H9 (cell line): ENCODE results near the gene SLC12A8. TPM values are rescaled to one million over a fixed set of nuclear protein-coding genes. Genes with fewer than 3 reads are reported as not detected.

Experiments used
- DNase-seq: peaks from one replicate; pipeline ENCODE4 v3.0.0-alpha.2; 2017
- H2AFZ ChIP-seq: one replicate; pipeline ENCODE4 v1.6.1; 2013; ENCODE audit warnings: mild to moderate bottlenecking, low read length, control low read depth, moderate library complexity
- H2AK5ac ChIP-seq: 2 replicates; pipeline ENCODE4 v1.6.1; 2013; ENCODE audit warnings: low read length, control low read depth, mixed read lengths; ENCODE audit not compliant: insufficient read length
- H2BK120ac ChIP-seq: one replicate; pipeline ENCODE4 v1.6.1; 2013; ENCODE audit warnings: low read depth, mild to moderate bottlenecking, low read length, control low read depth, inconsistent platforms; ENCODE audit not compliant: poor library complexity, severe bottlenecking
- H2BK12ac ChIP-seq: 2 replicates; pipeline ENCODE4 v1.6.1; 2013; ENCODE audit warnings: low read length, control low read depth, mixed read lengths, low read depth; ENCODE audit not compliant: insufficient read length
- H2BK15ac ChIP-seq: 2 replicates; pipeline ENCODE4 v1.6.1; 2013; ENCODE audit warnings: low read depth, low read length, control low read depth
- H2BK20ac ChIP-seq: one replicate; pipeline ENCODE4 v1.6.1; 2013; ENCODE audit warnings: low read depth, mild to moderate bottlenecking, low read length, control low read depth, inconsistent platforms; ENCODE audit not compliant: poor library complexity, severe bottlenecking
- H2BK5ac ChIP-seq: 2 replicates; pipeline ENCODE4 v1.6.1; 2013; ENCODE audit warnings: low read length, control low read depth, mixed read lengths; ENCODE audit not compliant: insufficient read length
- H3K14ac ChIP-seq: 2 replicates; pipeline ENCODE4 v1.6.1; 2013; ENCODE audit warnings: low read length, control low read depth; ENCODE audit not compliant: insufficient read depth
- H3K18ac ChIP-seq: 2 replicates; pipeline ENCODE4 v1.6.1; 2013; ENCODE audit warnings: low read depth, mild to moderate bottlenecking, mixed read lengths, low read length, control low read depth; ENCODE audit not compliant: insufficient read length
- H3K23ac ChIP-seq: 2 replicates; pipeline ENCODE4 v1.6.1; 2013; ENCODE audit warnings: low read length, control low read depth, mixed read lengths, low read depth; ENCODE audit not compliant: insufficient read length
- H3K23me2 ChIP-seq: 2 replicates; pipeline ENCODE4 v1.6.1; 2013; ENCODE audit warnings: low read depth, mild to moderate bottlenecking, mixed read lengths, low read length, control low read depth; ENCODE audit not compliant: insufficient read length, poor library complexity, severe bottlenecking
- H3K27ac ChIP-seq: 2 replicates; pipeline ENCODE4 v1.5.1; 2013; ENCODE audit warnings: low read length, control low read depth, mixed read lengths, low read depth; ENCODE audit not compliant: insufficient read length
- H3K27me3 ChIP-seq: 2 replicates; pipeline ENCODE4 v1.6.1; 2013; ENCODE audit warnings: low read length, control low read depth, inconsistent platforms; ENCODE audit not compliant: insufficient read depth
- H3K4ac ChIP-seq: 2 replicates; pipeline ENCODE4 v1.6.1; 2013; ENCODE audit warnings: low read depth, mild to moderate bottlenecking, control low read depth, inconsistent platforms, low read length, moderate library complexity
- H3K4me1 ChIP-seq: 2 replicates; pipeline ENCODE4 v1.6.1; 2013; ENCODE audit warnings: low read length, control low read depth, inconsistent platforms; ENCODE audit not compliant: insufficient read depth
- H3K4me2 ChIP-seq: 2 replicates; pipeline ENCODE4 v1.6.1; 2013; ENCODE audit warnings: low read length, control low read depth, mixed read lengths; ENCODE audit not compliant: insufficient read length, insufficient read depth
- H3K56ac ChIP-seq: 2 replicates; pipeline ENCODE4 v1.6.1; 2013; ENCODE audit warnings: low read depth, mild to moderate bottlenecking, mixed read lengths, low read length, control low read depth; ENCODE audit not compliant: insufficient read length
- H3K79me1 ChIP-seq: 2 replicates; pipeline ENCODE4 v1.6.1; 2013; ENCODE audit warnings: low read depth, mild to moderate bottlenecking, moderate library complexity, low read length, control low read depth, inconsistent platforms; ENCODE audit not compliant: insufficient read depth, poor library complexity, severe bottlenecking
- H3K79me2 ChIP-seq: 2 replicates; pipeline ENCODE4 v1.6.1; 2013; ENCODE audit warnings: low read length, control low read depth, inconsistent platforms; ENCODE audit not compliant: insufficient read depth
- H3K9ac ChIP-seq: 2 replicates; pipeline ENCODE4 v1.6.1; 2013; ENCODE audit warnings: low read length, control low read depth, mixed read lengths; ENCODE audit not compliant: insufficient read length; ENCODE audit errors: extremely low read depth
- H3K9me3 ChIP-seq: one replicate; pipeline ENCODE4 v1.6.1; 2013; ENCODE audit warnings: low read depth, low read length, inconsistent platforms; ENCODE audit not compliant: control insufficient read depth
- H3T11ph ChIP-seq: one replicate; pipeline ENCODE4 v1.6.1; 2013; ENCODE audit warnings: mild to moderate bottlenecking, low read length, control low read depth, inconsistent platforms
- H4K20me1 ChIP-seq: one replicate; pipeline ENCODE4 v1.6.1; 2013; ENCODE audit not compliant: control insufficient read depth, insufficient read length, insufficient read depth
- H4K5ac ChIP-seq: 2 replicates; pipeline ENCODE4 v1.6.1; 2013; ENCODE audit warnings: low read depth, mild to moderate bottlenecking, mixed read lengths, low read length, control low read depth; ENCODE audit not compliant: insufficient read length
- H4K8ac ChIP-seq: replicated peaks from 2 replicates; pipeline ENCODE4 v1.6.1; 2013; ENCODE audit warnings: low read length, control low read depth, mixed read lengths, low read depth; ENCODE audit not compliant: insufficient read length
- H4K91ac ChIP-seq: 2 replicates; pipeline ENCODE4 v1.6.1; 2013; ENCODE audit warnings: low read depth, mild to moderate bottlenecking, moderate library complexity, mixed read lengths, low read length, control low read depth; ENCODE audit not compliant: insufficient read length
- H3K27ac Mint-ChIP-seq, 3 experiments: 2 replicates in 2 of 3; 3 replicates in 1 of 3; pipeline ENCODE4 v1.8.0; 2020 to 2021; ENCODE audit warnings: mixed read lengths in 3 of 3, mild to moderate bottlenecking in 1 of 3, moderate library complexity in 1 of 3
- H3K27me3 Mint-ChIP-seq: 2 replicates; pipeline ENCODE4 v1.8.0; 2021; ENCODE audit warnings: low read depth, mild to moderate bottlenecking, moderate library complexity, mixed read lengths
- H3K36me3 Mint-ChIP-seq, 3 experiments: 2 replicates in 2 of 3; 3 replicates in 1 of 3; pipeline ENCODE4 v1.8.0; 2020 to 2021; ENCODE audit warnings: low read depth in 3 of 3, mixed read lengths in 3 of 3; ENCODE audit not compliant: insufficient read depth in 1 of 3
- H3K4me1 Mint-ChIP-seq, 2 experiments: 2 replicates each; pipeline ENCODE4 v1.8.0; 2020; ENCODE audit warnings: mixed read lengths in 2 of 2
- H3K4me3 Mint-ChIP-seq, 2 experiments: 2 replicates in 1 of 2; 3 replicates in 1 of 2; pipeline ENCODE4 v1.8.0; 2020 to 2021; ENCODE audit warnings: mild to moderate bottlenecking in 2 of 2, mixed read lengths in 2 of 2, moderate library complexity in 1 of 2
- H3K9me3 Mint-ChIP-seq, 2 experiments: 2 replicates in 1 of 2; 3 replicates in 1 of 2; pipeline ENCODE4 v1.8.0; 2020; ENCODE audit warnings: mild to moderate bottlenecking in 2 of 2, mixed read lengths in 2 of 2, moderate library complexity in 1 of 2
- WGBS: extraction: QIAGEN DNeasy Blood & Tissue Kit; methylation state at CpG from one replicate; pipeline ENCODE4 v1.1.7; 2013; ENCODE audit warnings: missing lambda C conversion rate, low lambda C conversion rate, mixed read lengths; ENCODE audit not compliant: insufficient read length; ENCODE audit errors: extremely low coverage; 5-methylcytosine and 5-hydroxymethylcytosine counted together
- total RNA-seq: library from RNA; stranded (reverse); gene quantifications from 2 replicates; pipeline ENCODE4 v1.2.1, GENCODE V29; 2021
- TF ChIP-seq, protein P1 (sequence below): fragments of 200-600 bp; sonication (generic); conservative IDR thresholded peaks from 3 replicates; pipeline ENCODE4 v1.8.0; 2021; ENCODE audit warnings: antibody characterized with exemption, mild to moderate bottlenecking

Gene SLC12A8
- total RNA-seq, 1 experiment from 2014 or later = 8.2 TPM

DNA sequence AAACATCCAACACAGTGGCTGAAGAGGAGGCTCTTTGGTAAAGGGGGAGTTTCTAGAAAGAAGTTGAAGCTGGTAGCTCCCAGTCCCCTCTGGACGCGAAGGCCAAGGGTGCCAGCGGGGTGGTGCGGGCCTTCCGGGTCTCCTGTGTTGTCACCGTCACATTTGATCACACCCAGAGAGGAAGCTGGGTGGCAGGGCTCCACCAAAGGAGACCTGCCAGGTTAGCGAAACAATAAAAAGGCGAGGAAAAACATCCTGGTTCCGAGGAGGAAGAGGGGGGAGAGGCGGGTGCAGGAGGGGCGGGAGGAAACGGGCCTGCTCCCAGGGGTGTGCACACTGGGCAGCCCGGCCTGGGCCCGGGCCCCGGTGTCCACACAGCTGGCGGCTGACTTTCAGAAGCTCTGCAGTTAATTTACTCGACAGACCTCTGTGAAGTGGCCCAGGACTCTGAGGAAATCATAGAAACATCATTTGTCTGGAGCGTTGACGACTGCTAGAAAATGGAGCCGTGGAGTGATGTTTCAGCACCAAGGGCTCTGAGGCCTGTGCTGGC is 168.9 kb downstream of the SLC12A8 start:
- no peak overlapping the region for H3K4me2 ChIP-seq
- H2BK5ac ChIP-seq = no peak overlapping the region
- no peak overlapping the region for H3K23ac ChIP-seq
- H4K8ac ChIP-seq = no peak overlapping the region
- peak overlapping the region in 1 of 3 experiments; percentile 55; a peak in 1 of 7 replicates for H3K27ac Mint-ChIP-seq
- H2BK20ac ChIP-seq = no peak overlapping the region
- no CpG with 5 or more reads among the region's 20 CpGs for WGBS
- no peak overlapping the region for H2AFZ ChIP-seq
- DNase-seq = no peak
- H3K4ac ChIP-seq = no peak overlapping the region
- H3K79me1 ChIP-seq = no peaks in the 10 kb centered on the region
- no peak overlapping the region for H3K9ac ChIP-seq
- TF ChIP-seq, protein P1, sequence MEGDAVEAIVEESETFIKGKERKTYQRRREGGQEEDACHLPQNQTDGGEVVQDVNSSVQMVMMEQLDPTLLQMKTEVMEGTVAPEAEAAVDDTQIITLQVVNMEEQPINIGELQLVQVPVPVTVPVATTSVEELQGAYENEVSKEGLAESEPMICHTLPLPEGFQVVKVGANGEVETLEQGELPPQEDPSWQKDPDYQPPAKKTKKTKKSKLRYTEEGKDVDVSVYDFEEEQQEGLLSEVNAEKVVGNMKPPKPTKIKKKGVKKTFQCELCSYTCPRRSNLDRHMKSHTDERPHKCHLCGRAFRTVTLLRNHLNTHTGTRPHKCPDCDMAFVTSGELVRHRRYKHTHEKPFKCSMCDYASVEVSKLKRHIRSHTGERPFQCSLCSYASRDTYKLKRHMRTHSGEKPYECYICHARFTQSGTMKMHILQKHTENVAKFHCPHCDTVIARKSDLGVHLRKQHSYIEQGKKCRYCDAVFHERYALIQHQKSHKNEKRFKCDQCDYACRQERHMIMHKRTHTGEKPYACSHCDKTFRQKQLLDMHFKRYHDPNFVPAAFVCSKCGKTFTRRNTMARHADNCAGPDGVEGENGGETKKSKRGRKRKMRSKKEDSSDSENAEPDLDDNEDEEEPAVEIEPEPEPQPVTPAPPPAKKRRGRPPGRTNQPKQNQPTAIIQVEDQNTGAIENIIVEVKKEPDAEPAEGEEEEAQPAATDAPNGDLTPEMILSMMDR = no peak
- no peaks in the 10 kb centered on the region for H3K23me2 ChIP-seq
- H3K4me1 ChIP-seq = peaks cover 4% of the 10 kb centered on the region; the same call in 1 of the 2 replicates
- H3T11ph ChIP-seq = no peak overlapping the region
- H3K36me3 Mint-ChIP-seq = no peaks in the 10 kb centered on the region
- no peaks in the 10 kb centered on the region for H3K9me3 ChIP-seq
- H4K5ac ChIP-seq = no peak overlapping the region
- no peaks in the 10 kb centered on the region; the same call in 1 of the 2 replicates for H3K27me3 Mint-ChIP-seq
- H3K4me3 Mint-ChIP-seq = no peak overlapping the region
- peaks cover 21 to 27% of the 10 kb centered on the region in 2 experiments for H3K4me1 Mint-ChIP-seq
- H2AK5ac ChIP-seq = no peak overlapping the region
- no peaks in the 10 kb centered on the region for H3K27me3 ChIP-seq
- H2BK15ac ChIP-seq = no peak overlapping the region
- no peaks in the 10 kb centered on the region for H4K20me1 ChIP-seq
- H2BK12ac ChIP-seq = no peak overlapping the region
- no peak overlapping the region for H3K56ac ChIP-seq
- no peak overlapping the region for H3K14ac ChIP-seq
- no peaks in the 10 kb centered on the region; the same call in 1 of the 2 replicates for H3K79me2 ChIP-seq
- no peaks in the 10 kb centered on the region for H3K9me3 Mint-ChIP-seq
- no peak overlapping the region for H3K18ac ChIP-seq
- no peak overlapping the region for H4K91ac ChIP-seq
- no peak overlapping the region for H3K27ac ChIP-seq
- no peak overlapping the region for H2BK120ac ChIP-seq
